Loucy (cell line): ENCODE data around the gene ARID1B.

Experiments
- CTCF ChIP-seq: fragments of 200-600 bp; sonication (generic); conservative IDR thresholded peaks from 2 replicates; pipeline ENCODE4 v1.5.1; 2014; ENCODE audit warnings: mild to moderate bottlenecking, antibody characterized with exemption, low read length
- EZH2phosphoT487 ChIP-seq: fragments of 200-600 bp; IDR thresholded peaks from 2 replicates; pipeline ENCODE4 v1.6.1; 2018; ENCODE audit warnings: antibody characterized with exemption, mild to moderate bottlenecking, moderate library complexity, borderline replicate concordance

- TF ChIP-seq CTCF = no peak
- TF ChIP-seq EZH2phosphoT487 = no peak
These were observed 468.3 kb downstream of the ARID1B start for GRCh38 chr6:157245436-157245835.
